Testis (tissue), 2 donors: Measurements from ENCODE around the gene A2M.

Source experiments
- CTCF ChIP-seq, 3 experiments: fragments of 450-650 bp in 2 of 3; fragments of 200-600 bp in 1 of 3; sonication (generic) in 1 of 3; IDR thresholded peaks; one replicate each; pipeline ENCODE4 v1.5.1; 2016 to 2019; ENCODE audit warnings: antibody characterized with exemption in 3 of 3, mild to moderate bottlenecking in 2 of 3, moderate library complexity in 1 of 3
- POLR2A ChIP-seq: fragments of 450-650 bp; IDR thresholded peaks from one replicate; pipeline ENCODE4 v1.6.1; 2017; ENCODE audit warnings: antibody characterized with exemption, mild to moderate bottlenecking, moderate library complexity

- TF ChIP-seq POLR2A (no peak), CTCF (IDR thresholded peaks at IDR 0.05) (no peak)
These were observed 93.1 kb downstream of the A2M start for GRCh38 chr12:9022592-9022991.
